ENCODE data around the gene DMRT2.

DMRT2 gene

GRCh38 chr9:1046639-1047572 is 3.3 kb upstream of the DMRT2 start:
- H3K4me3 ChIP-seq, result peak overlapping the region in 4 of 7 experiments; percentile 25 to 47 (median 27)
- H3K27ac ChIP-seq, result peak overlapping the region in 4 of 21 experiments; percentile 17 to 52 (median 28)

GRCh38 chr9:1047591-1048230 is 2.4 kb upstream of the DMRT2 start:
- H3K27ac ChIP-seq, result peak overlapping the region in 5 of 21 experiments; percentile 17 to 52 (median 36)
- H3K4me3 ChIP-seq, result peak overlapping the region; percentile 17 to 47 (median 26)

GRCh38 chr9:1048231-1048619 is 1.9 kb upstream of the DMRT2 start:
- H3K4me3 ChIP-seq, result peak overlapping the region; percentile 17 to 47 (median 26)
- H3K27ac ChIP-seq, result peak overlapping the region in 5 of 21 experiments; percentile 17 to 52 (median 36)

- no peak overlapping the region for H3K27ac ChIP-seq
- no peak overlapping the region for H3K4me3 ChIP-seq
These were observed 1.3 kb upstream of the DMRT2 start for GRCh38 chr9:1048811-1049210.

- peak overlapping the region in 2 of 7 experiments; percentile 5 to 24 for H3K4me3 ChIP-seq
- no peak overlapping the region for H3K27ac ChIP-seq
These were observed 516 bp upstream of the DMRT2 start for GRCh38 chr9:1049641-1050040.

- peak overlapping the region in 4 of 7 experiments; percentile 19 to 47 (median 24) for H3K4me3 ChIP-seq
These were observed 1.0 kb downstream of the DMRT2 start for GRCh38 chr9:1051210-1051583.

GRCh38 chr9:1051584-1052275 is 1.6 kb downstream of the DMRT2 start:
- peak overlapping the region in 3 of 21 experiments; percentile 3 to 75 (median 63) for H3K27ac ChIP-seq
- peak overlapping the region in 6 of 7 experiments; percentile 15 to 47 (median 22) for H3K4me3 ChIP-seq

More at GRCh38 chr9:1051210-1051583, 1.0 kb downstream of the DMRT2 start:
- H3K27ac ChIP-seq, result peak overlapping the region in 3 of 21 experiments; percentile 3 to 75 (median 63)

- Histone ChIP-seq H3K4me3 (peak overlapping the region in 4 of 7 experiments; percentile 19 to 47 (median 23)), H3K27ac (no peak overlapping the region)
These were observed 2.5 kb downstream of the DMRT2 start for GRCh38 chr9:1052365-1053281.

GRCh38 chr9:1053282-1053621 is 3.1 kb downstream of the DMRT2 start:
- H3K27ac ChIP-seq, result no peak overlapping the region
- no peak overlapping the region for H3K4me3 ChIP-seq

GRCh38 chr9:1053986-1054425 is 3.8 kb downstream of the DMRT2 start:
- H3K27ac ChIP-seq, result no peak overlapping the region
- no peak overlapping the region for H3K4me3 ChIP-seq

- Histone ChIP-seq H3K27ac (no peak overlapping the region), H3K4me3 (no peak overlapping the region)
These were observed 5.0 kb downstream of the DMRT2 start for GRCh38 chr9:1055166-1055565.

GRCh38 chr9:1057910-1058309 is 7.8 kb downstream of the DMRT2 start:
- H3K27ac ChIP-seq, result no peak overlapping the region
- no peak overlapping the region for H3K4me3 ChIP-seq

- H3K27ac ChIP-seq, result peak overlapping the region in 1 of 21 experiments; percentile 13
These were observed 8.8 kb downstream of the DMRT2 start for GRCh38 chr9:1058826-1059487.

GRCh38 chr9:1065130-1065529 is 15.0 kb downstream of the DMRT2 start:
- H3K4me3 ChIP-seq, result no peak overlapping the region
- H3K27ac ChIP-seq, result no peak overlapping the region

More at GRCh38 chr9:1058826-1059487, 8.8 kb downstream of the DMRT2 start:
- no peak overlapping the region for H3K4me3 ChIP-seq

GRCh38 chr9:1070692-1071091 is 20.5 kb downstream of the DMRT2 start:
- Histone ChIP-seq H3K27ac (no peak overlapping the region), H3K4me3 (no peak overlapping the region)

- Histone ChIP-seq H3K4me3 (no peak overlapping the region), H3K27ac (no peak overlapping the region)
These were observed 21.6 kb downstream of the DMRT2 start for GRCh38 chr9:1071730-1072129.

- no peak overlapping the region for H3K27ac ChIP-seq
- no peak overlapping the region for H3K4me3 ChIP-seq
These were observed 23.3 kb downstream of the DMRT2 start for GRCh38 chr9:1073497-1073896.

GRCh38 chr9:1077616-1078015 is 27.5 kb downstream of the DMRT2 start:
- Histone ChIP-seq H3K27ac (no peak overlapping the region), H3K4me3 (no peak overlapping the region)

Measured in skin epidermis (tissue), 12 donors.